CD4-positive, alpha-beta memory T cell (primary cell): ENCODE results near the gene YIPF3. TPM values are rescaled to one million over a fixed set of nuclear protein-coding genes. Genes with fewer than 3 reads are reported as not detected.

Experiments
- polyA plus RNA-seq, 2 donors: library from polyadenylated mRNA; unstranded; fragments of 300-500 nt; fragmentation: Illumina TruSeq; gene quantifications; one replicate each; pipeline ENCODE4 v1.2.3, GENCODE V29; 2021
- total RNA-seq, 2 experiments: library from RNA; stranded (reverse); gene quantifications; one replicate each; pipeline ENCODE4 v1.2.3, GENCODE V29; 2021

The YIPF3 gene
- total and polyA plus RNA-seq, 4 experiments from 2014 or later: 74.8 to 94.7 (median 82.5) TPM

Other genes with a start within 250 kb of the YIPF3 start
- gene SLC22A7, start 218.7 kb downstream of the YIPF3 start, total RNA-seq: not detected
- not detected for gene SLC22A7, start 218.7 kb downstream of the YIPF3 start, polyA plus RNA-seq
- gene CRIP3, start 208.1 kb downstream of the YIPF3 start, total RNA-seq: 1 to 10 TPM; 1.9 to 3.0 TPM
- gene CRIP3, start 208.1 kb downstream of the YIPF3 start, polyA plus RNA-seq: not detected
- 10 to 100 TPM; 30.6 to 32.2 TPM for gene ZNF318, start 147.3 kb downstream of the YIPF3 start, total RNA-seq
- gene ZNF318, start 147.3 kb downstream of the YIPF3 start, polyA plus RNA-seq: 1 to 10 TPM; 1.3 to 6.9 TPM
- 10 to 100 TPM; 69.9 to 80.0 TPM for gene ABCC10, start 89.4 kb downstream of the YIPF3 start, total RNA-seq
- 10 to 100 TPM; 11.4 to 25.0 TPM for gene ABCC10, start 89.4 kb downstream of the YIPF3 start, polyA plus RNA-seq
- gene DLK2, start 61.4 kb downstream of the YIPF3 start, total RNA-seq: under 1 TPM; 0.33 to 0.49 TPM
- gene DLK2, start 61.4 kb downstream of the YIPF3 start, polyA plus RNA-seq: 1 to 10 TPM; 1.2 to 1.4 TPM
- 10 to 100 TPM; 52.0 to 54.4 TPM for gene TJAP1, start 39.4 kb downstream of the YIPF3 start, total RNA-seq
- 10 to 100 TPM in 1 of 2 donors, 1 to 10 TPM in 1; 7.3 to 12.1 TPM for gene TJAP1, start 39.4 kb downstream of the YIPF3 start, polyA plus RNA-seq
- under 1 TPM; 0.55 to 0.67 TPM for gene LRRC73, start 6.6 kb downstream of the YIPF3 start, total RNA-seq
- gene LRRC73, start 6.6 kb downstream of the YIPF3 start, polyA plus RNA-seq: not detected
- gene POLR1C, start 163 bp upstream of the YIPF3 start, total RNA-seq: 10 to 100 TPM; 42.5 to 47.7 TPM
- gene POLR1C, start 163 bp upstream of the YIPF3 start, polyA plus RNA-seq: 10 to 100 TPM; 14.4 to 21.9 TPM
- gene XPO5, start 59.1 kb upstream of the YIPF3 start, total RNA-seq: 10 to 100 TPM; 42.2 to 43.4 TPM
- gene XPO5, start 59.1 kb upstream of the YIPF3 start, polyA plus RNA-seq: 10 to 100 TPM in 1 of 2 donors, 1 to 10 TPM in 1; 5.2 to 10.7 TPM
- 10 to 100 TPM; 27.1 to 31.9 TPM for gene POLH, start 59.3 kb upstream of the YIPF3 start, total RNA-seq
- gene POLH, start 59.3 kb upstream of the YIPF3 start, polyA plus RNA-seq: 10 to 100 TPM in 1 of 2 donors, 1 to 10 TPM in 1; 8.2 to 23.2 TPM
- gene GTPBP2, start 112.3 kb upstream of the YIPF3 start, total RNA-seq: 10 to 100 TPM; 82.3 to 85.0 TPM
- 1 to 10 TPM in 1 of 2 donors, under 1 TPM in 1; 0.83 to 3.7 TPM for gene GTPBP2, start 112.3 kb upstream of the YIPF3 start, polyA plus RNA-seq
- gene MAD2L1BP, start 118.9 kb upstream of the YIPF3 start, total RNA-seq: 10 to 100 TPM; 31.7 to 33.0 TPM
- 10 to 100 TPM; 23.6 to 25.1 TPM for gene MAD2L1BP, start 118.9 kb upstream of the YIPF3 start, polyA plus RNA-seq
- not detected for gene RSPH9, start 128.1 kb upstream of the YIPF3 start, total RNA-seq
- gene RSPH9, start 128.1 kb upstream of the YIPF3 start, polyA plus RNA-seq: 1 to 10 TPM in 1 of 2 donors, under 1 TPM in 1; 0.71 to 1.3 TPM
- gene MRPS18A, start 170.9 kb upstream of the YIPF3 start, total RNA-seq: 10 to 100 TPM; 31.3 to 32.4 TPM
- gene MRPS18A, start 170.9 kb upstream of the YIPF3 start, polyA plus RNA-seq: 10 to 100 TPM; 62.6 to 86.1 TPM